GM19240 (cell line): ENCODE data around the gene TPSB2.

ENCODE experiments used
- DNase-seq: peaks from one replicate; pipeline ENCODE4 v3.0.0; 2011; ENCODE audit warnings: low spot score; ENCODE audit not compliant: insufficient read length

Gene TPSB2

GRCh38 chr16:1184156-1184868, 45.7 kb downstream of the TPSB2 start:
- no peak for DNase-seq

GRCh38 chr16:1182950-1183907, 46.8 kb downstream of the TPSB2 start:
- DNase-seq: no peak

- DNase-seq: no peak
These were observed 47.7 kb downstream of the TPSB2 start for GRCh38 chr16:1182316-1182671.

DNA sequence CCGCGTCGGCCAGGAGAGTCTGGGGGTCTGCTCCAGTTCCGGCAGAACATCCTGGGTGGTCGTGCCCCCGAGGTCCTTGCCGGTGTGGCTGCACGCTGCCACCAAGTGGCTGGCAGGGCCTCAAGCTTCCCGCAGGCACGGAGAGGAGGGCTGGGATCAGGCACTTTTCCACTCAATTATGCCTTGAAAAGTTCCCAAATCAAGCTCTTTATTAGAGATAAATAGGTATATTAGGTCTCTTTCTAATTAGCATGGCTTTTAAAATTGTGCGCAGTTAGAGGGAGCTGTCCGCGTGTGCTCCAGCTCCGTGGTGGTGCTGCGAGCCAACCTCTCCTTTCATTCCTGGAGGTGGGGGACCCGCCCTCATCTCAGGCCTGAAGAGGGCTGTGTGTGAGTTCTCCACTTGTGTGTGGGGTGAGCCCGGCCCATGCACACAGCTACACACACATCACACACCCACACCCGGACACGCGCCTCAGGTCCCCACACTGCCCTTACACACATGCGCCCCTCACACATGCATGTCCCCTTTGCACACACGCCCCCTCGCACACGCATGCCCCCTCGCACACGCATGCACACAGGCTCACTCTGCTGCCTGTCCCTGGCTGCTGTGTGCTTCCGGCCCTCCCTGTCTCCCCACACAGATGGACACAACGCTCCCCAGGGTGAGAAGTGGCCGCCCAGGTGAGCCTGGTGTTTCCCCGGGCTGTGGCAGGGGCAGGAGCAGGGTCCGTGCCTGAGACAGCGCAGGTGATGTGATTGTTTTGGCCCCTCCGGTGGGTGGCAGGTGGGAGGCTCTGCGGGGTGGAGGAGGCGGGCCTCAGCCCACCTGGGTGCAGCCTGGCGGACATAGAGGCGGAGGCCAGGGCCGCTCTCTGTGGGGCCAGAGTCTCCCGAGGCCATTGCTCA, 48.3 kb downstream of the TPSB2 start:
- no peak for DNase-seq

GRCh38 chr16:1180549-1181403, 49.2 kb downstream of the TPSB2 start:
- DNase-seq: no peak
